Measurements from ENCODE around the gene CHST3.

DNA sequence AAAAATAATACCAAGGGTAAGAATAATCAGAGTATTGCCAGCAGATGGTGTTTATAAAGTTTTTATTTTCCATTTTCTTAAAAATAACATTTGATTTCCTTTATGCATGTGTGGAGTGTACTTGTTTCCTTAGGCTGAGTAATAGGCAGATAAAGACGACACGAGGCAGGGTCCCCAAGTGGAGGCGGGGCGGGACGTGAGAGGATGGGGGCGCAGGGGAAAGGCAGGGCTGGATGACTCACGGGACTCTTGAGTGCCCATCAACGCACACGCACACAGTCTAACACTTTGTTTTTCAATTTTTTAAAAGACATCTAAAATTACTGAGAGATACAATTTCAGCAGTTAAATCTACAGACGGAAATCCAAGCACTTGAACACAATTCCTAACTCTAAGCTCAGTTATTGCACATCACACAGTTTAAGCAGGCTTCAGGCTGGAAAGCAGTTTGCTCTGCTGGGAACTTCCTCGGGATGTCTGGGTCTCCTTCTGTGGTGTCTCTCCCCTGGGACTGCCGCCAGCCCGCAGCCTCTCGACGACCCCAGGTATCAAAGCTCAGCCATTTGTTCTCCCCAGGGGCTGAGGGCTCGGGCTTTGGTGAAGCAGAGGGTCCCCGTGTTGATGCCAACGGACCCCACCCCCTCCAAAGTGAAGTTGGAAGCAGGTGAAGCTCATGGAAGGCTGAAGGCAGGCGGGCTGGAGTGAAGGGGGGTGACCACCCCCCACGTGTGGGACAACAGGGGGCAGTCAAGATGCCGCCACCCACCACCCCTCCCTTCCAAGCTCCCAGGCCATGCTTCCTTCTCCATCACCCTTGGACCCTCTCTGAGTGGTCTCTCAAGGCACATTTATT lies 95.0 kb downstream of the CHST3 start:
- TF ChIP-seq, protein P1, sequence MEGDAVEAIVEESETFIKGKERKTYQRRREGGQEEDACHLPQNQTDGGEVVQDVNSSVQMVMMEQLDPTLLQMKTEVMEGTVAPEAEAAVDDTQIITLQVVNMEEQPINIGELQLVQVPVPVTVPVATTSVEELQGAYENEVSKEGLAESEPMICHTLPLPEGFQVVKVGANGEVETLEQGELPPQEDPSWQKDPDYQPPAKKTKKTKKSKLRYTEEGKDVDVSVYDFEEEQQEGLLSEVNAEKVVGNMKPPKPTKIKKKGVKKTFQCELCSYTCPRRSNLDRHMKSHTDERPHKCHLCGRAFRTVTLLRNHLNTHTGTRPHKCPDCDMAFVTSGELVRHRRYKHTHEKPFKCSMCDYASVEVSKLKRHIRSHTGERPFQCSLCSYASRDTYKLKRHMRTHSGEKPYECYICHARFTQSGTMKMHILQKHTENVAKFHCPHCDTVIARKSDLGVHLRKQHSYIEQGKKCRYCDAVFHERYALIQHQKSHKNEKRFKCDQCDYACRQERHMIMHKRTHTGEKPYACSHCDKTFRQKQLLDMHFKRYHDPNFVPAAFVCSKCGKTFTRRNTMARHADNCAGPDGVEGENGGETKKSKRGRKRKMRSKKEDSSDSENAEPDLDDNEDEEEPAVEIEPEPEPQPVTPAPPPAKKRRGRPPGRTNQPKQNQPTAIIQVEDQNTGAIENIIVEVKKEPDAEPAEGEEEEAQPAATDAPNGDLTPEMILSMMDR (IDR thresholded peaks at IDR 0.05) = no peak
- TF ChIP-seq POLR2A (IDR thresholded peaks at IDR 0.05) = no peak
